Cardiac fibroblast (primary cell): Measurements from ENCODE around the gene ISYNA1.
A peak's percentile ranks its signal among the peaks of the same experiment; 100 is the strongest.

Source experiments
- DNase-seq, 2 donors: peaks; one replicate each; pipeline versions ENCODE4 v3.0.0 to v3.0.0-alpha.2; 2010; ENCODE audit warnings: low read depth in 2 of 2
- H3K4me3 ChIP-seq, 2 donors: replicated peaks in 1 of 2; 1 replicate in 1 of 2; 2 replicates in 1 of 2; pipeline ENCODE4 v1.5.1; 2011; ENCODE audit warnings: low read depth in 2 of 2, low read length in 2 of 2, mild to moderate bottlenecking in 2 of 2, moderate library complexity in 1 of 2
- CTCF ChIP-seq: IDR thresholded peaks from one replicate; pipeline ENCODE4 v1.5.1; 2011; ENCODE audit warnings: low read depth, mild to moderate bottlenecking, low read length, inconsistent platforms

Gene ISYNA1

DNA sequence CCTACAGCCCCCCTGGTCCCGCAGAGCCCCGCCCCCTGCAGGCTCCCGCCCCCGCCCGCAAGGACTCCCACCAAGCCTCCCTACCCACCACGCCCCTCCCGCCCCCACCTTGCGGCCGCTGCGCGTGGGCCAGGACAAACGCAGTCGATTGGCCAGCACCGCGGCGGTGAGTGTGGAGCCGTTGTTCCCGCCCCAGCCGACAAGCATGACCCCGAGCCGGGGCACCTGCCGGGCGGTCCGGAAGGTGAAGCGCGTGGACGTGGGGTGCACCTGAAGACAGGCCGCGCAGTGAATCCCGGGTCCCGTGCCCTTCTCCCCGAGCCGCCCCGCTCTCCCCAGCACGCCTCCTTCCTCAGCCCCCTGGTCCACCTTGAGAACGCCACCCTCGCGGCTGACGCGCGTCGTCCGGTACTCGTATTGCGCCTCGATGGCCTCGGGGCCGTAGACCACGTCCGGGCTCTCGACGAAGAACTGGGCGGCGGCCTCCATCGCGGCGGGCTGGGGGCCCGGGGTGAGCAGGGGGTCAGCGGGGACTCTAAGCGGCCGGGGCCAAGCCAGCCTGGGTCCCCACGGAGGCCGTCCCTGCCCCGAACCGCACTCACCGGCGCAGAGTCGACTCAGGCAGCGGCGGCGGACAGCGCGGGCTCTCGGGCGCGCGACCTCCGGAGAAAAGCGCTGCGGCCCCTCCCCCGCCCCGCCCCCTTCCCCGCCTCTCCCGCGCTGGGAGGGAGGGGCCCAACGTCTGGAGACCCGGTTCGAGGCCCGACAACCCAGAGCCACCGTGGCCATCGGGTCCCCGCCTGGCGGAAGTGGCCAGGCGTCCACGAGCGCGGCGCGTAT lies at the start of gene ISYNA1:
TSS of gene ISYNA1 (minus strand) at position 643 of the 840 bp plus-strand sequence. CDS start at position 489, 154 bp downstream.
- no peak for TF ChIP-seq CTCF
- peak; percentile 15 to 64 for DNase-seq
- H3K4me3 ChIP-seq, result peak within 1 kb of the TSS; percentile 52 to 77

DNA sequence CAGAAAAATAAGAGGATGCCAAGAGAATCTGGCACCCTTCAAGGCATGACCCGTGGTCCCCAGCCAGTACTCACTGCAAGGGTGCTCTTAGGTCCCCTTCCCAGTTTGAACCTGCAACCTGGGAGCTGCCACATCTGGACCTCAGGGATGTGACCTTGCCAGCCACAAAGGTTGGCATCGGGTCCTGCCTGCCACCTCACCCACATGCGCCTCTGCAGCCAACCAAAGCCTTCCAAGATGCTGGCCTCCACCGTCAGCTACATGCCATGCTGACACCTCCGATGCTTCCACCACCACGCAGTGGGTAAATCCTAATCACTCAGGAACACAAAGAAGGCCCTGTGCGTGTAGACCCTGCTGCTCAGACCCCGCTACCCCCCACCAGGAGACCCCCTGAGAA lies 48.8 kb upstream of the ISYNA1 start:
- no peak overlapping the region for H3K4me3 ChIP-seq
- TF ChIP-seq CTCF, result no peak
- DNase-seq, result no peak

- no peak for TF ChIP-seq CTCF
- DNase-seq, result no peak
Measured at GRCh38 chr19:18484992-18485391, 47.1 kb upstream of the ISYNA1 start.

GRCh38 chr19:18483119-18483890 lies 45.4 kb upstream of the ISYNA1 start:
- no peak for TF ChIP-seq CTCF
- no peak overlapping the region for H3K4me3 ChIP-seq

More at GRCh38 chr19:18484992-18485391, 47.1 kb upstream of the ISYNA1 start:
- H3K4me3 ChIP-seq, result no peak overlapping the region

GRCh38 chr19:18481505-18482222 lies 43.7 kb upstream of the ISYNA1 start:
- H3K4me3 ChIP-seq, result no peak overlapping the region
- no peak for DNase-seq
- TF ChIP-seq CTCF, result no peak

More at GRCh38 chr19:18483119-18483890, 45.4 kb upstream of the ISYNA1 start:
- DNase-seq, result no peak

DNA sequence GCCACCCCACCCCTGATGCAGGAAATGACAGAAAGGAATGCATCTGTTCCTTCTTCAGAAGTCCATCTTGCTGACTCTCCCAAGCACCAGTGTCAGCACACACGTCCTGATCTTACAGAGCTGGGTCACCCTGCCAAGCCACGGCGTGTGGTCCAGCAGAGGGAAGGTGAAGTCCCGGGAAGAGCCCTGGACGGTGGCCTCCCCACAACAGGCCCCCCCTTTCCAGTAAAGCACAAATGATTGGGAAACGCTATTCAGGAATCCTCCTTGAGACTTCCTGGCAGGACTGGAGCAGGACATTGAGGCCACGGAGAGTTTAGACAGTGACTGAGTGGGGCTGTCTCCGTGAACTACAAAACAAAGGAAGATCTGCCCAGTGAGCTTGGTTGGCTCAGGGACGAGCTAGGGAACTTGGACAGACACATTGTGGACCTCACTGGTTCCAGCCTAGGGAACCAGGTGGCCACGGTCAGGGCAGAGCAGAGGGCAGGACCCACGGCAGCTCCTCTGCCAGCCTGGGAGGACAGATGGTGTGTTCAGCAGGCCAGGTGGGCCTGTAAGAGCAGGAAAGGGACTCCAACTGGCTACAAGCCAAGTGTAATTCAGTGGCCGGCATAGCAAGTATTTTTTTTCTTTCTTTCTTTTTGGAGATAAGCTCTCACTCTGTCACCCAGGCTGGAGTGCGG lies 42.2 kb upstream of the ISYNA1 start:
- TF ChIP-seq CTCF, result no peak
- peak; percentile 80 to 90 for DNase-seq
- H3K4me3 ChIP-seq, result peak overlapping the region in 1 of 2 donors; percentile 4
